ENCODE data around the gene IVD. TPM values are rescaled to one million over a fixed set of nuclear protein-coding genes. Genes with fewer than 3 reads are reported as not detected.

The IVD gene
- total and polyA plus RNA-seq, 9 of the 15 experiments (the other 6 are each of a cell fraction or from before 2014, with no cell fraction given): 0.15 to 4.5 (median 2.4) TPM

DNA sequence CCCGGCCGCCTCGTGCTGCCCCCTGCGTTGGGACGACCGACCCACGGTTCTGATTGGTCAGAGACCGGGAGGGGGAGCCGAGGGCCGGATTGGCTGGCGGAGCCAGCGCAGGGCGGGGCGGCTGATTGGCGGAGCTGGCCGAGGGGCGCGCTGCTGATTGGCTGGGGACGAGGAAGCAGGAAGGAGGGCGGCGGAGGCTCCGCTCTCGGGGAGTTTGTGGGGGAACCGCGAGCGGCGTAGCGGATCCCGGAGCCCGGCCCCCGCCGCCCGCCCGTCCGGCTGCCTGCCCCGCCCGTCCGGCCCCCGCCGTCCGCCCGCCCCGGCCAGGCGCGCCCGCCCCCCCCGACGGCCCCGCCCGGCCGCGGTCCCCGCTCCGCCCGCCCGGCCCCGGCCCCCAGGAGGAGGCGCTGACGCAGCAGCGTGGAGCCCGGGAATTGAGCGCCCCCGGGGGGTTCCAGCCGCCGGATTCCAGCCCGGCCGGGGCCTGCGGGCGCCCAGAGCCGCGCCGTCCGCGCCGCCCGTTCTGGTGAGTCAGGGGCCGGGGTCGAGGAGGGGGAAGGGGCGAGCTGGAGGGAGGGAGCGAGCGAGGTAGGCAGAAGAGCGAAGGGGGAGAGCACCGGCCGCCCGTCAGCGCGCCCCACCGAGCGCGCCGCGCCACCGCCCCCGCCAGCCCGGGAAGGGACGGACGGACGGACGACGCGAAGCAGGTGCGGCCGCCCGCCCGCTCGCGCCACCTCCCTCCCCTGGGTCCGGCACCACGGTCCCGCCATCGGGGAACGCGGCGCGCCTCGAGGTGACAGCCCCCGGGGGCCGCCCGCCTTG, 35.4 kb downstream of the IVD start, which contains the start of gene BAHD1 (continued):
- TF ChIP-seq, protein P1, sequence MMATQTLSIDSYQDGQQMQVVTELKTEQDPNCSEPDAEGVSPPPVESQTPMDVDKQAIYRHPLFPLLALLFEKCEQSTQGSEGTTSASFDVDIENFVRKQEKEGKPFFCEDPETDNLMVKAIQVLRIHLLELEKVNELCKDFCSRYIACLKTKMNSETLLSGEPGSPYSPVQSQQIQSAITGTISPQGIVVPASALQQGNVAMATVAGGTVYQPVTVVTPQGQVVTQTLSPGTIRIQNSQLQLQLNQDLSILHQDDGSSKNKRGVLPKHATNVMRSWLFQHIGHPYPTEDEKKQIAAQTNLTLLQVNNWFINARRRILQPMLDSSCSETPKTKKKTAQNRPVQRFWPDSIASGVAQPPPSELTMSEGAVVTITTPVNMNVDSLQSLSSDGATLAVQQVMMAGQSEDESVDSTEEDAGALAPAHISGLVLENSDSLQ (IDR thresholded peaks at IDR 0.05): peak; percentile 55
- TF ChIP-seq GATAD2A (IDR thresholded peaks at IDR 0.05) (no peak), FOXK1 (CRISPR knock-in tag; IDR thresholded peaks at IDR 0.05; ENCODE audit: borderline replicate concordance) (no peak), FIP1L1 (IDR thresholded peaks at IDR 0.05; ENCODE audit: low read depth, low read length, poor library complexity, severe bottlenecking) (peak; percentile 42), MYC (IDR thresholded peaks at IDR 0.05; ENCODE audit: low read depth, low read length) (peak; percentile 60; the same call in 1 of the 2 replicates), MYC (CRISPR knock-in tag; IDR thresholded peaks at IDR 0.05; ENCODE audit: borderline replicate concordance, low read depth) (no peak), KHSRP (IDR thresholded peaks at IDR 0.05) (no peak), RBFOX2 (IDR thresholded peaks at IDR 0.05; ENCODE audit: low read depth, low read length) (peak; percentile 65; the same call in 1 of the 2 replicates), ESRRB (CRISPR knock-in tag; IDR thresholded peaks at IDR 0.05; ENCODE audit: borderline replicate concordance) (no peak), ZFP30 (CRISPR knock-in tag; IDR thresholded peaks at IDR 0.05; ENCODE audit: borderline replicate concordance) (no peak), HNRNPUL1 (IDR thresholded peaks at IDR 0.05; ENCODE audit: low read length) (no peak), RUNX1 (IDR thresholded peaks at IDR 0.05; ENCODE audit: low read depth) (no peak)
- TF ChIP-seq, protein P2, sequence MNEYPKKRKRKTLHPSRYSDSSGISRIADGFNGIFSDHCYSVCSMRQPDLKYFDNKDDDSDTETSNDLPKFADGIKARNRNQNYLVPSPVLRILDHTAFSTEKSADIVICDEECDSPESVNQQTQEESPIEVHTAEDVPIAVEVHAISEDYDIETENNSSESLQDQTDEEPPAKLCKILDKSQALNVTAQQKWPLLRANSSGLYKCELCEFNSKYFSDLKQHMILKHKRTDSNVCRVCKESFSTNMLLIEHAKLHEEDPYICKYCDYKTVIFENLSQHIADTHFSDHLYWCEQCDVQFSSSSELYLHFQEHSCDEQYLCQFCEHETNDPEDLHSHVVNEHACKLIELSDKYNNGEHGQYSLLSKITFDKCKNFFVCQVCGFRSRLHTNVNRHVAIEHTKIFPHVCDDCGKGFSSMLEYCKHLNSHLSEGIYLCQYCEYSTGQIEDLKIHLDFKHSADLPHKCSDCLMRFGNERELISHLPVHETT (CRISPR knock-in tag; conservative IDR thresholded peaks at IDR 0.05 in 1 of 2, IDR thresholded peaks at IDR 0.05 in 1 of 2): peak in 1 of 2 experiments; percentile 99; a peak in 2 of 4 replicates
- TF ChIP-seq, protein P3, sequence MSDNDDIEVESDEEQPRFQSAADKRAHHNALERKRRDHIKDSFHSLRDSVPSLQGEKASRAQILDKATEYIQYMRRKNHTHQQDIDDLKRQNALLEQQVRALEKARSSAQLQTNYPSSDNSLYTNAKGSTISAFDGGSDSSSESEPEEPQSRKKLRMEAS (CRISPR knock-in tag; IDR thresholded peaks at IDR 0.05): peak; percentile 51
- TF ChIP-seq, protein P4, sequence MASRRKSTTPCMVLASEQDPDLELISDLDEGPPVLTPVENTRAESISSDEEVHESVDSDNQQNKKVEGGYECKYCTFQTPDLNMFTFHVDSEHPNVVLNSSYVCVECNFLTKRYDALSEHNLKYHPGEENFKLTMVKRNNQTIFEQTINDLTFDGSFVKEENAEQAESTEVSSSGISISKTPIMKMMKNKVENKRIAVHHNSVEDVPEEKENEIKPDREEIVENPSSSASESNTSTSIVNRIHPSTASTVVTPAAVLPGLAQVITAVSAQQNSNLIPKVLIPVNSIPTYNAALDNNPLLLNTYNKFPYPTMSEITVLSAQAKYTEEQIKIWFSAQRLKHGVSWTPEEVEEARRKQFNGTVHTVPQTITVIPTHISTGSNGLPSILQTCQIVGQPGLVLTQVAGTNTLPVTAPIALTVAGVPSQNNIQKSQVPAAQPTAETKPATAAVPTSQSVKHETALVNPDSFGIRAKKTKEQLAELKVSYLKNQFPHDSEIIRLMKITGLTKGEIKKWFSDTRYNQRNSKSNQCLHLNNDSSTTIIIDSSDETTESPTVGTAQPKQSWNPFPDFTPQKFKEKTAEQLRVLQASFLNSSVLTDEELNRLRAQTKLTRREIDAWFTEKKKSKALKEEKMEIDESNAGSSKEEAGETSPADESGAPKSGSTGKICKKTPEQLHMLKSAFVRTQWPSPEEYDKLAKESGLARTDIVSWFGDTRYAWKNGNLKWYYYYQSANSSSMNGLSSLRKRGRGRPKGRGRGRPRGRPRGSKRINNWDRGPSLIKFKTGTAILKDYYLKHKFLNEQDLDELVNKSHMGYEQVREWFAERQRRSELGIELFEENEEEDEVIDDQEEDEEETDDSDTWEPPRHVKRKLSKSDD (conservative IDR thresholded peaks at IDR 0.05; ENCODE audit: low read length): no peak
- TF ChIP-seq, protein P5, sequence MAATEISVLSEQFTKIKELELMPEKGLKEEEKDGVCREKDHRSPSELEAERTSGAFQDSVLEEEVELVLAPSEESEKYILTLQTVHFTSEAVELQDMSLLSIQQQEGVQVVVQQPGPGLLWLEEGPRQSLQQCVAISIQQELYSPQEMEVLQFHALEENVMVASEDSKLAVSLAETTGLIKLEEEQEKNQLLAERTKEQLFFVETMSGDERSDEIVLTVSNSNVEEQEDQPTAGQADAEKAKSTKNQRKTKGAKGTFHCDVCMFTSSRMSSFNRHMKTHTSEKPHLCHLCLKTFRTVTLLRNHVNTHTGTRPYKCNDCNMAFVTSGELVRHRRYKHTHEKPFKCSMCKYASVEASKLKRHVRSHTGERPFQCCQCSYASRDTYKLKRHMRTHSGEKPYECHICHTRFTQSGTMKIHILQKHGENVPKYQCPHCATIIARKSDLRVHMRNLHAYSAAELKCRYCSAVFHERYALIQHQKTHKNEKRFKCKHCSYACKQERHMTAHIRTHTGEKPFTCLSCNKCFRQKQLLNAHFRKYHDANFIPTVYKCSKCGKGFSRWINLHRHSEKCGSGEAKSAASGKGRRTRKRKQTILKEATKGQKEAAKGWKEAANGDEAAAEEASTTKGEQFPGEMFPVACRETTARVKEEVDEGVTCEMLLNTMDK (IDR thresholded peaks at IDR 0.05; ENCODE audit: borderline replicate concordance, insufficient read depth, low read depth, low read length, poor library complexity, severe bottlenecking): peak; percentile 57
- TF ChIP-seq, protein P6, sequence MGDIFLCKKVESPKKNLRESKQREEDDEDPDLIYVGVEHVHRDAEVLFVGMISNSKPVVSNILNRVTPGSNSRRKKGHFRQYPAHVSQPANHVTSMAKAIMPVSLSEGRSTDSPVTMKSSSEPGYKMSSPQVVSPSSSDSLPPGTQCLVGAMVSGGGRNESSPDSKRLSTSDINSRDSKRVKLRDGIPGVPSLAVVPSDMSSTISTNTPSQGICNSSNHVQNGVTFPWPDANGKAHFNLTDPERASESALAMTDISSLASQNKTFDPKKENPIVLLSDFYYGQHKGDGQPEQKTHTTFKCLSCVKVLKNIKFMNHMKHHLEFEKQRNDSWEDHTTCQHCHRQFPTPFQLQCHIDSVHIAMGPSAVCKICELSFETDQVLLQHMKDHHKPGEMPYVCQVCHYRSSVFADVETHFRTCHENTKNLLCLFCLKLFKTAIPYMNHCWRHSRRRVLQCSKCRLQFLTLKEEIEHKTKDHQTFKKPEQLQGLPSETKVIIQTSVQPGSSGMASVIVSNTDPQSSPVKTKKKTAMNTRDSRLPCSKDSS (IDR thresholded peaks at IDR 0.05; ENCODE audit: low read depth, partially characterized antibody): no peak
